ENCODE data around the gene NDUFV1. TPM values are rescaled to one million over a fixed set of nuclear protein-coding genes. Genes with fewer than 3 reads are reported as not detected.
A peak's percentile ranks its signal among the peaks of the same experiment; 100 is the strongest.
"Not testable (repeated sequence)": the region's sequence is repeated elsewhere in the genome, so short reads cannot be mapped to it uniquely, and the experiment has no call there.

NDUFV1 gene
- 724 TPM for total RNA-seq
- long read RNA-seq, transcript NDUFV1-228 (2 exons, 573 nt), result minor isoform, 21 of 686 reads
- long read RNA-seq, transcript NDUFV1-220 (3 exons, 736 nt), result minor isoform, 6 of 686 reads
- long read RNA-seq, transcript NDUFV1-201 (10 exons, 1,596 nt), result major isoform, 499 of 686 reads
- long read RNA-seq, partial matches to known transcripts, result 138 of 686 reads
- long read RNA-seq, other reads (novel, unspliced or antisense), result 17 of 686 reads

DNA sequence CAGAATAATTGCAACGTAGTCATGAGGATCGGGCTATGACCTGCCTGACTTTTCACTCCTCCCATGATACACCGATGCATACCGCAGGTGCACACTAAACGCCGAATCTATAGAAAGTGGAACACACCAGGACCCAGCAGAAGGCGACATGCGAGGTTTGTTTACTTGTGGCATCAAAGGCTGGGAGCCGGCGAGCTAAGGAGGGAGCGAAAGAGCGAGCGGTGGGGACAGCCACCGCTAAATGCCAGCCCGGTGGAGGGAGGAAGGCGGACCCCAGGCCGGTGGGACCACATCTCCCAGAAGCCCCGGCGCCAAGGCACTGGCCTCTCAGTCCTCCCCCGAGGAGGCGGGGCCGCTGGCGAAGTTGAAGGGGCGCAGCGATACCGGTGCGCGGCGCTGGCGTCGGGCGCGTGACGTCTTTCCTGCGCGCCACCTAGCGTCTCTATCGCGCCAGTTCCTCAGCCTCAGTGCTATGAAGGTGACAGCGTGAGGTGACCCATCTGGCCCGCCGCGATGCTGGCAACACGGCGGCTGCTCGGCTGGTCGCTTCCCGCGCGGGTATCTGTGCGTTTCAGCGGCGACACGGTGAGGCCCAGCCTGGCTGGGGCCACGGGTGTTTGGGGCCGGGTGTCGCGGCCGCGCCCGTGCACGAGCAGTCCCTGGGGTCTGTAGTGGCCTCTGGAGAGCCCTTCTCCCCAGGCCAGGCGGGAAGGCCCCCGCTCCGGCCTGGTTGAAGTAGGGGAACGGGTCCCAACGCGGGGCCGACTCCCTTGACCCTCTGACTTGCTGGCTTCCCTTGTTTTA lies at the start of gene NDUFV1:
Gene NDUFV1 (plus strand): TSS at position 445 of the 804 bp plus-strand sequence. CDS start 69 bp downstream, at position 514.
- DNase-seq (ENCODE audit: missing footprints) (peak; percentile 99), ATAC-seq (peak; percentile 99)
- intact Hi-C loops (cut with DNase I), result loop anchor here (1.0 to 5.0 kb wide), 3 partner anchors 22 to 99 kb away; partner anchors contain the start of genes CDK2AP2 and PITPNM1

DNA sequence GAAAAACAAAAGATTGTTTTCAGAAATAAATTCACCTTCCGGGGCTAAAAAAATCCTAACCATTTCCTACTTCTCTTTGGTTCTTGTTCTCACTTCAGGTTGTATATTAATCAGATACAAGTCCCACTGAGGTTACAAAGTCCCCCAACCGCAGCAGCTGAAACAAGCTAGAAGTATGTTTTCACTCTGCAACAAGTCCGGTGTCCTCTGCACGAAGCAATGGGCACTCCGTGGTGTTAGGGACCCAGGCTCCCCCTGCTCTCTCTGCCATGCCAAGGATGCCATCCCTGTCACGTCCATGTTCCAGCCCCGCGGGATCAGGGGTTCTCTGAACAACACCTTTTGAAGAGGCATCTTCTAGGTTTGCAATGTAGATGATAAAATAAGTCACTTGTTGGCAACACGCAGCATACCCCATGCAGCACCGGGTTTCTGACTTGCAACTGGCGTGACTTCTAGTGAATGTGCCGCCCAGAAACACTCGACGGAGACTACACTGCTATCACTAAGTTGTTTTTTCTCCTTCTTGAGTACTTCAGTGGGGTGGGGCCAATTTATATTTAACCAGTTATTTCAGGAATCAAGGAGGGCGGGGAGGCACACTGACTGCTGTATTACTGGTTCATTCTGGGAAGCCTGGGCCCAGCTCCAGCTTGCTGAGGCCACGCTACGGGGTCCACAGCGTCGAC lies 48.5 kb upstream of the NDUFV1 start:
- intact Hi-C loops (cut with DNase I), result no loop called here
- peak; percentile 89 for ATAC-seq
- peak; percentile 80 for DNase-seq (ENCODE audit: missing footprints)

DNA sequence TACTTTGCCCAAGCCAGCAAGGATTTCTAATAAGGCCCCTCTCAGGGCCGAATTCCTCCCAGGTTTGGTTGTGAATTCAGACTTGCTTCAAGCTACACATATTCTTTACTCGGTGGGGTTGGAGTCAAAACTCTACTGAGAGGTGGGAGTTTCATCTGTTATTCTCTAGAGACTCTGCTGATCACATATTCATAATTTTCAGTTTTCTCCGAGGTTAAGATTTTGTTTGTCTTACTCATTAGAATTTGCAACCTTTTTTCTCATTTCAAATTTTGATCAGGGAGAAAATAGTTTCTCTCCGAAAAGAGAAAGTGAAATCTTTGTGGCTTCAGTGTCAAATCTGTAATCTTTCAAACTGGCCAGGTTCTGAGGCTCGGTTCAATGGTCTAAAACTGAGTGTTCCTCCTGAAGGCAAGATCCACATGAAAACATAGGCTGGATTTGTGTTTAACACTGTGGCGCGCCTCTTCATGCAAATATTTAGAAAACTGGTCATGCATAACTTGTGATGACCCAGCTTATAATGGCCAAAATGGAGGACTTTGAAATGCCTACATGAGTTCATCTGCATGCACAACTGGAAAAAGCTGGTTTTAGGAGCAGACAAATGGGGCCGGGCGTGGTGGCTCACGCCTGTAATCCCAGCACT lies 44.6 kb upstream of the NDUFV1 start:
- ATAC-seq (no peak), DNase-seq (ENCODE audit: missing footprints) (no peak)
- intact Hi-C loops (cut with DNase I), result no loop called here

DNA sequence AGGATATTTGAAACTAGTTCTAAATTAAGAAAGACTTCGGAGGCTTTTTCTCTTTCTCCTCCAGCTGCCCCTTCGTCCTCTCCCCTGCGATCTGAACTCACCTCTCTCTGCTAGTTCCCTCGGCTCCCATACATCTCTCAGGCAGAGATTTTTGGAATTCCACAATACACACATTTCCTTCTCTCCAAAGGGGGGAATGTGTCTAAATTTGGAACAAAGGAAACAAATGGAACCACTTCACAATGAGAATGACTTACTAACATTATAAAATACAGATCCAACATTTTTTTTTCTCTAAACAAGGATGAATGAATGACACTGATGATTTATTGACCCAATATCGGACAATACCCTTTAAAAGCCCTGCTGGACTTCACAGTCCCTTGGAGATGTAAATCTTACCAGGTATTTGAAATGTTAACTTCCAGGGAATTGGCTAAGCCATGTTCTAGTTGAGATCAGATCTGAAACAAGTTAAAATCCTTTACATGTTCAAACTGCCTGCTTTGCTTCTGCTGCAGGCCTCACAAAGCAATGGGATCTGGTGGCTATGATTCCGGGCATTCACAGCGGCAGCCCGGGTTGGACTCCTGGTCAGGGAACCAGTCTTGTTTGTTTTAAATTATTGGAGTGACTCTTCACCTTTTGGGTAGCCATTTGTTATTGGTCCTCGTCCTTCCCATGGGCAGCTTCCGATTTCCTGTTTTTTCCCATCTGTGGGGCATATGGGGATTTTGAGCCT lies 43.6 kb upstream of the NDUFV1 start:
- intact Hi-C loops (cut with DNase I), result no loop called here
- DNase-seq (ENCODE audit: missing footprints), result no peak
- no peak for ATAC-seq

DNA sequence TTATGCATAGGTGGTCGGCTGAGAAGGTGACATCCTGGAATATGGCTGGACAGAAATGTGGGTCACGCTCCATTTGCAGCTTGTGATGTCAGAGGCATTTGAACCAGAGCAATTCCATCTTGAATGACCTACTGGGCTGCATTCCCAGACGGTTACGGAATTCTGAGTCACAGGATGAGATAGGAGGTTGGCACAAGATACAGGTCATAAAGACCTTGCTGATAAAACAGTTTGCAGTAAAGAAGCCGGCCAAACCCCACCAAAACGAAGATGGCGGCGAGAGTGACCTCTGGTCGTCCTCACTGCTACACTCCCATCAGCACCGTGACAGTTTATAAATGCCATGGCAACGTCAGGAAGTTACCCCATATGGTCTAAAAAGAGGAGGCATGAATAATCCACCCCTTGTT lies 43.0 kb upstream of the NDUFV1 start:
- DNase-seq (ENCODE audit: missing footprints); intact Hi-C loops (cut with DNase I): not testable (repeated sequence)
- ATAC-seq, result peak; percentile 84

DNA sequence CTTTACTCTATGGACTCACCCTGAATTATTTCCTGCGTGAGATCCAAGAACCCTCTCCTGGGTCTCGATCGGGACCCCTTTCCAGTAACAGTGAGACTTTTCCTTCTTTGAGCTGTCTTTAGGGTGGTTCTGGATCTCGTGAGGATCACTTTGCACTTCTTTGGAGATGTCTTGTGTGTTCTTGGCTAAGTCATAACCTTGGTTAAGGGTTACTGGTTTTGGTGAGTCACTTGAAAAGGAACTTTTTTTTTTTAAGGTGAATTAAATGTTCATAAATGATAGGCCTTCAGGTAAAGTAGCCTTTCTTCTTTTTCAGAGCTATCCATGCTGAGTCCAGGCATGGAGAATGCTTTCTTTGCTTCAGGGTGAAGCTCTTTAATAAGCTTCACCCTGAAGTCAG lies 42.5 kb upstream of the NDUFV1 start:
- DNase-seq (ENCODE audit: missing footprints), result no peak
- ATAC-seq, result no peak
- intact Hi-C loops (cut with DNase I), result no loop called here

DNA sequence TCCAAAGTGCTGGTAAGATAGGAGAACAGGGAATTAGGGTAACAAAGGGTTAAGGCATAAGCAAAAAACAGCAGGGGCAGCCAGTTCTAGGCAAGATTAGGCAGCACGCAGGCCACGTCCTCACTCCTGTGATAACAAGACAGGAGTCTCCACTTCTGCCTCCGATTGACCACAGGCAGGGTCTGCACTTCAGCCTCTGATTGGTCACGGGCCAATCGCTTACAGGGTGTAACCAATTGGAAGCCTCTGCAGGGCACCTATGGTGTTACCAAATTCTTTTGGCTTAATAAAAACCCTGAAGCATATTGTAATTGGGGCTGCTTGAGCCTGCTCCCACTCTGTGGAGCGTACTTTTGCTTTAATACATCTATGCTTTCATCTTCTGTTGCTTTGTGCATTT lies 35.3 kb upstream of the NDUFV1 start:
- ATAC-seq (no peak), DNase-seq (ENCODE audit: missing footprints) (no peak)
- intact Hi-C loops (cut with DNase I), result loop anchor here (5.0 kb wide), 1 partner anchor 36 kb away; the partner anchor contains the start of gene NDUFV1

DNA sequence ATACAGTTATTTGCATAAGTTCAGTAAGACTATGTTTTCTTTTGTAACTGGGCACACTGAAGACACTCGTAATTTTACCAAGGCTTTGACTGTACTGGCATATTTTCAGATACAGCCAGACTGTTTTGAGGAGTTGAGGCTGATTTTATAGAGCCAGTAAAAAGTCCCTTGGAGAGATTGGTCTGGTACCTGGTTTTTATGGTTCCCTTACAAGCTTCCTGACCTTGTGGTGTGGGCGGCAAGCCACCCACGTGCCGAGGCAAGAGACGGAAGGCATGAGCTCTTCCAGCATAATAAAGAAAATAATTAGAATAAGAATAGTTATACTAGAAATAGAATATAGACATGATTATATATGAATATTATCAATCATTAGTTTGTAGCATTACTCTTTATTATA lies 34.4 kb upstream of the NDUFV1 start:
- ATAC-seq, result no peak
- intact Hi-C loops (cut with DNase I), result loop anchor here (2.0 to 5.0 kb wide), 2 partner anchors 35 to 86 kb away; partner anchors contain the start of gene NDUFV1

DNA sequence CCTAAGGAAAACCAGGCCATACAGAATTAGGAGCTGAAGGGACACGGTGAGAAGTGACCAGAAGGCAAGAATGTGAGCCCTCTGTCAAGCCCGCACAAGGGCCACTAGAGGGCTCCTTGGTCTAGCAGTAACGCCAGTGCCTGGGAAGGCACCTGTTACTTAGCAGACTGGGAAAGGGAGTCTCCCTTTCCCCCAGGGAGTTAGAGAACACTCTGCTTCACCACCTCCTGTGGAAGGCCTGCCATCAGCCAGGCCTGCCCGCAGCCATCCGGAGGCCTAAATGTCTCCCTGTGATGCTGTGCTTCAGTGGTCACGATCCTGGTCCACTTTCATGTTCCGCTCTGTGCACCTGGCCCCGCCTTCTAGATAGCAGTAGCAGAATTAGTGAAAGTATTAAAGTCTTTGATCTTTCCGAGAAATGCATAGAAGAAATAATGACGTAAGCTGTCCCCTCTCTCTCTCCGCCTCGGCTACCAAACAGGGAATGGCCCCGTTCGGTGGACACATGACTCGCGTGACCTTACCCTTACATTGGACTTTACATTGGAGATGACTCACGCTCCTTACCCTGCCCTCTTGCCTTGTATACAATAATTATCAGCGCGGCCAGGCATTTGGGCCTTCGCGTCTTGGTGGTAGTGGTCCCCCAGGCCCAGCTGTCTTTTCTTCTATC lies 33.9 kb upstream of the NDUFV1 start:
- DNase-seq (ENCODE audit: missing footprints) (no peak), ATAC-seq (no peak)
- intact Hi-C loops (cut with DNase I), result loop anchor here (2.0 to 5.0 kb wide), 2 partner anchors 34 to 86 kb away; partner anchors contain the start of gene NDUFV1

More for the DNA sequence above, 34.4 kb upstream of the NDUFV1 start:
- DNase-seq (ENCODE audit: missing footprints), result no peak

DNA sequence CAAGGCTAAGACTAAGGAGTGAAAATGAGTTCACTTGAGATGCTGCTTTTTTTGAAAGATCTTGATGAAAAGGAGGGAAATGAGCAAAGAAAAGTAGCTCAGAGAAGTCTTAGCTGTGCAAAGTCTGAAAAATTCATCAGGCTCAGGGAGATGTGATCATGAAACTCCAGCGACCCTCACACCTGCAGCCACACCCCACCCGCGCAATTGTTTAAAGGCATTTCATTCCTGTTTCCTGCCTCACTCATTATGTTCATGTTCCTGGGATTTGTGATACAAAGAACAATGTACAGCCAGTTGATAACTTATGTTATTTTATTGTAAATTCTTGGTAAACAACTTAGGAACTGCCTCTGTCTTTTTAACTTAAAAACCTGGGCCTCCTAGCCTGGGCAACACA lies 31.8 kb upstream of the NDUFV1 start:
- DNase-seq (ENCODE audit: missing footprints) (no peak), ATAC-seq (no peak)
- intact Hi-C loops (cut with DNase I), result loop anchor here (5.0 kb wide), 1 partner anchor 32 kb away; the partner anchor contains the start of gene NDUFV1

DNA sequence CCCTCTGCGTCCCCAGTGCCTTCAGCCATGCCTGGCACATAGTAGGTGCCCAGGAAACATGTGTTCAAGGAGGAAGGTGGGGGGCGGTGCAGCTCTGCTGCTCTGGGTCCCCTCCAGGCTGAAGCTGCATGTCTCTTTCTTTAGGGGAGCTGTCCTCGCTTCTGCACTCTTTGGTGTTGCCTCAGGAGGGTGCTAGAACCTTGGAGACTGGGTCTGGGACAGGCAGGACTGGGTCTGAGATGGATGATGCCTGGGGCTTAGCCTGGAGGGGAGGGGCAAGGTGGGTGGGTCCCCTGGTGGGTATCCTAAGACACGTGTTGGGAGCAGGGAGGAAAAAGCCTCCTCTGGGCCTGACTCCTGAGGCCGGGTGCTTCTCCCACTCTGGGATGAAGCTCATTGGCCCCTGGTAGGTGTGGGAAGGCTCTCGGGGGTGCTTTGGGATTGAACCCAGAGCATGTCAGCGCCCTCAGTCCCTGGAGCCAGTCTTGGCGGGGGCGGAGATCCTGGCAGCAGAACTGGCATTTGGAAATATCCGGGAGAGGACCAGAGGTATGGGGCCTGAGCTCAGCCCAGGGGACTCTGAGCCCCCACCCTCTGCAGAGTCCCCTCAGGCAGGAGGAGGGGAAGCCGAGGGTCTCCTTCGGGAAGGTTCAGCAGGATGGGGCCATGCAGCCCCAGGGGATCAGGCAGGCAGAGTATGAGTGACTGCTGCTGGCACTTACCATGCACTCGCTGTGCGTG lies 29.8 kb upstream of the NDUFV1 start:
- DNase-seq (ENCODE audit: missing footprints), result no peak
- intact Hi-C loops (cut with DNase I), result no loop called here
- no peak for ATAC-seq

DNA sequence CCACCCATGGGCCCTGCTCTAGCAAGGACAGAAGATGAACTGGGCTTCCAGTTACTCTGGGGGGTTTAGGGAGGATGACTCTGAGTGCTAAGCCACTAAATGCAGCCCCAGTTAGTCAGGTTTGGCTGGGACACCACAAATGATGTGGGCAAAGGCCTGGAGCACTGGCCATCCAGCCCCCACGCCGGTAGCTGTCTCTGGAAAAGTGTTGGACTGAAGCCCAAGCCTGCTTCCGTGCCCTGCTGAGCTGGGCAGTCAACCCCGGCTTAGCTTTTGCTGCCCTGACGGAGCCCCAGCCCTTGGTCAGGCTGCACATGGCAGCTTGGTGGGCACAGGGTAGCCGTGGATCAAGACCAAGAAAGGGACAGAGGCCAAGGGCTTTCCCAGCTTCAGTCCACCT lies 28.8 kb upstream of the NDUFV1 start:
- ATAC-seq, result no peak
- no peak for DNase-seq (ENCODE audit: missing footprints)
- intact Hi-C loops (cut with DNase I), result no loop called here

DNA sequence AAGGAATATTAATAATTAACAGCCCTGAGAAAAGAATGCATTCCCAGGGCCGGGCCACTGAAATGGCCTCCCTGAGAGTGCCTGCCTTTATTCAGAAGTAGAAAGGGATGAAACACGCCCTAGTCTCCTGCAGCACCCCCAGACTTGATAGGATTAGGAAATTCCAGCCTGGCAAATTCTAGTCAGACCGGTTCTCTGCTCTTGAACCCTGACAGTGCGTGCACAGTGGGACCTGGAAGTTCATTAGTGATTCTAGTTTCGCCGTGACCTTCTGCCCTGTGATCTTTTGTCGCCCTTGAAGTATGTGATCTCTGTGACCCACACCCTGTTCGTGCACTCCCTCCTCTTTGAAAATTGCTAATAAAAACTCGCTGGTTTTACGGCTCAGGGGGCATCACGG lies 25.3 kb upstream of the NDUFV1 start:
- intact Hi-C loops (cut with DNase I), result no loop called here
- DNase-seq (ENCODE audit: missing footprints) (no peak), ATAC-seq (no peak)

DNA sequence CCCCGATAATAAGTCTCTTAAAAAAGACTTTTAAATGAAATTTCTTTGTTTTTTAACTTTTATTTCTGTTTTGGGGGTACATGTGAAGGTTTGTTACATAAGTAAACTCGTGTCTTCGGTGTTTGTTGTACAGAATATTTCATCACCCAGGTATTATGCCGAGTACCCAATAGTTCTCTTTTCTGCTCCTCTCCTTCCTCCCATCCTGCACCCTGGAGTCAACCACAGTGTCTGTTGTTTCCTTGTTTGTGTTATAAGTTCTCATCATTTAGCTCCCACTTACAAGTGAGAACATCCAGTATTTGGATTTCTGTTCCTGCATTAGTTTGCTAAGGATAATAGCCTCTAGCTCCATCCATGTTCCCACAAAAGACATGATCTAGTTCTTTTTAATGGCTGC lies 24.7 kb upstream of the NDUFV1 start:
- ATAC-seq, result no peak
- intact Hi-C loops (cut with DNase I), result no loop called here

DNA sequence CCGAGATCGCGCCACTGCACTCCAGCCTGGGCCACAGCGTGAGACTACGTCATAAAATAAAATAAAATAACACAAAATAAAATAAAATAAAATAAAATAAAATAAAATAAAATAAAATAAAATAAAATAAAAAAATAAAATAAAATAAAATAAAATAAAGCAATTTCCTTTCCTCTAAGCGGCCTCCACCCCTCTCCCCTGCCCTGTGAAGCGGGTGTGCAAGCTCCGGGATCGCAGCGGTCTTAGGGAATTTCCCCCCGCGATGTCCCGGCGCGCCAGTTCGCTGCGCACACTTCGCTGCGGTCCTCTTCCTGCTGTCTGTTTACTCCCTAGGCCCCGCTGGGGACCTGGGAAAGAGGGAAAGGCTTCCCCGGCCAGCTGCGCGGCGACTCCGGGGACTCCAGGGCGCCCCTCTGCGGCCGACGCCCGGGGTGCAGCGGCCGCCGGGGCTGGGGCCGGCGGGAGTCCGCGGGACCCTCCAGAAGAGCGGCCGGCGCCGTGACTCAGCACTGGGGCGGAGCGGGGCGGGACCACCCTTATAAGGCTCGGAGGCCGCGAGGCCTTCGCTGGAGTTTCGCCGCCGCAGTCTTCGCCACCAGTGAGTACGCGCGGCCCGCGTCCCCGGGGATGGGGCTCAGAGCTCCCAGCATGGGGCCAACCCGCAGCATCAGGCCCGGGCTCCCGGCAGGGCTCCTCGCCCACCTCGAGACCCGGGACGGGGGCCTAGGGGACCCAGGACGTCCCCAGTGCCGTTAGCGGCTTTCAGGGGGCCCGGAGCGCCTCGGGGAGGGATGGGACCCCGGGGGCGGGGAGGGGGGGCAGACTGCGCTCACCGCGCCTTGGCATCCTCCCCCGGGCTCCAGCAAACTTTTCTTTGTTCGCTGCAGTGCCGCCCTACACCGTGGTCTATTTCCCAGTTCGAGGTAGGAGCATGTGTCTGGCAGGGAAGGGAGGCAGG lies 23.2 kb upstream of the NDUFV1 start, which contains the start of gene GSTP1:
Gene GSTP1 (plus strand): TSS at position 566 of the 958 bp plus-strand sequence. CDS start 32 bp downstream, at position 598.
- peak; percentile 97 for DNase-seq (ENCODE audit: missing footprints)
- intact Hi-C loops (cut with DNase I), result loop anchor here (1.0 kb wide), 2 partner anchors 23 to 182 kb away; partner anchors contain the start of genes NDUFV1 and PPP1CA
- peak; percentile 98 for ATAC-seq

More for the DNA sequence above, 24.7 kb upstream of the NDUFV1 start:
- DNase-seq (ENCODE audit: missing footprints), result no peak
